Mesothelial cell of epicardium (in vitro differentiated cells): ENCODE measurements around the gene ULK2. TPM values are rescaled to one million over a fixed set of nuclear protein-coding genes. Genes with fewer than 3 reads are reported as not detected.
A peak's percentile ranks its signal among the peaks of the same experiment; 100 is the strongest.
"Not testable (repeated sequence)": the region's sequence is repeated elsewhere in the genome, so short reads cannot be mapped to it uniquely, and the experiment has no call there.

Experiments
- DNase-seq, 2 experiments: peaks; one replicate each; pipeline ENCODE4 v3.0.0; 2021; ENCODE audit warnings: low spot score in 2 of 2; ENCODE audit not compliant: unreplicated experiment in 2 of 2
- H3K27ac Mint-ChIP-seq: 2 replicates; pipeline ENCODE4 v1.8.0; 2021; ENCODE audit warnings: mixed read lengths
- H3K27me3 Mint-ChIP-seq: 2 replicates; pipeline ENCODE4 v1.8.0; 2021; ENCODE audit warnings: low read depth, mixed read lengths
- H3K36me3 Mint-ChIP-seq: 2 replicates; pipeline ENCODE4 v1.8.0; 2021; ENCODE audit warnings: mixed read lengths
- H3K4me1 Mint-ChIP-seq: 2 replicates; pipeline ENCODE4 v1.8.0; 2021; ENCODE audit warnings: mixed read lengths
- H3K4me3 Mint-ChIP-seq: 2 replicates; pipeline ENCODE4 v1.8.0; 2021; ENCODE audit warnings: mild to moderate bottlenecking, moderate library complexity, mixed read lengths
- H3K9me3 Mint-ChIP-seq: 2 replicates; pipeline ENCODE4 v1.8.0; 2021; ENCODE audit warnings: mixed read lengths
- total RNA-seq: library from RNA; stranded (reverse); gene quantifications from 3 replicates; pipeline ENCODE4 v1.2.1, GENCODE V29; 2021
- TF ChIP-seq, protein P1 (sequence below): fragments of 200-600 bp; sonication (generic); IDR thresholded peaks from one replicate; pipeline ENCODE4 v1.5.0; 2021; ENCODE audit warnings: antibody characterized with exemption; ENCODE audit not compliant: unreplicated experiment

Gene ULK2
- total RNA-seq, 1 donor from 2014 or later, result 38.7 TPM

DNA sequence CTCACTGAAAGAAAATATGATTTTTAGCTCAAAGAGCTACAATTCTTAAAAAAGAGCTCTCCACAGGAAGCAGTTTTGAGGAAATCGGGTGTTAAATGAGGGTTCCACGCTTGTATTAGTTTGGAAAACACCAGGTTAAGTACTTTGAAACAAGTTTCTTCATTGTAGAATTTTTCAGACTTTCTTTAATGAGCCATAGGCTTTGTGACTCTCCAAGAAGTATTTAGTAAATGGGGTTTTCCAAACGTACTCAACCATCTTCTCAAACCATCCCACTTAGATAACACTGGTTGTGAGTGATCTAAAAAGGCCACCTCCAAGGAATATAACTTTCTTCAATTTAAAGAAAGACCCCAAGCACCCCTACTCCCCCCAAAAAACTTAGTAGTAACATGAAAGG is 2.7 kb downstream of the ULK2 start:
- Mint-ChIP-seq H3K36me3 (peaks cover 13% of the 10 kb centered on the region), H3K27ac (peak overlapping the region; percentile 75), H3K4me3 (peak overlapping the region; percentile 87), H3K27me3 (no peaks in the 10 kb centered on the region), H3K9me3 (no peaks in the 10 kb centered on the region), H3K4me1 (peaks cover 17% of the 10 kb centered on the region)
- TF ChIP-seq, protein P1, sequence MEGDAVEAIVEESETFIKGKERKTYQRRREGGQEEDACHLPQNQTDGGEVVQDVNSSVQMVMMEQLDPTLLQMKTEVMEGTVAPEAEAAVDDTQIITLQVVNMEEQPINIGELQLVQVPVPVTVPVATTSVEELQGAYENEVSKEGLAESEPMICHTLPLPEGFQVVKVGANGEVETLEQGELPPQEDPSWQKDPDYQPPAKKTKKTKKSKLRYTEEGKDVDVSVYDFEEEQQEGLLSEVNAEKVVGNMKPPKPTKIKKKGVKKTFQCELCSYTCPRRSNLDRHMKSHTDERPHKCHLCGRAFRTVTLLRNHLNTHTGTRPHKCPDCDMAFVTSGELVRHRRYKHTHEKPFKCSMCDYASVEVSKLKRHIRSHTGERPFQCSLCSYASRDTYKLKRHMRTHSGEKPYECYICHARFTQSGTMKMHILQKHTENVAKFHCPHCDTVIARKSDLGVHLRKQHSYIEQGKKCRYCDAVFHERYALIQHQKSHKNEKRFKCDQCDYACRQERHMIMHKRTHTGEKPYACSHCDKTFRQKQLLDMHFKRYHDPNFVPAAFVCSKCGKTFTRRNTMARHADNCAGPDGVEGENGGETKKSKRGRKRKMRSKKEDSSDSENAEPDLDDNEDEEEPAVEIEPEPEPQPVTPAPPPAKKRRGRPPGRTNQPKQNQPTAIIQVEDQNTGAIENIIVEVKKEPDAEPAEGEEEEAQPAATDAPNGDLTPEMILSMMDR, result no peak
- DNase-seq, result no peak

DNA sequence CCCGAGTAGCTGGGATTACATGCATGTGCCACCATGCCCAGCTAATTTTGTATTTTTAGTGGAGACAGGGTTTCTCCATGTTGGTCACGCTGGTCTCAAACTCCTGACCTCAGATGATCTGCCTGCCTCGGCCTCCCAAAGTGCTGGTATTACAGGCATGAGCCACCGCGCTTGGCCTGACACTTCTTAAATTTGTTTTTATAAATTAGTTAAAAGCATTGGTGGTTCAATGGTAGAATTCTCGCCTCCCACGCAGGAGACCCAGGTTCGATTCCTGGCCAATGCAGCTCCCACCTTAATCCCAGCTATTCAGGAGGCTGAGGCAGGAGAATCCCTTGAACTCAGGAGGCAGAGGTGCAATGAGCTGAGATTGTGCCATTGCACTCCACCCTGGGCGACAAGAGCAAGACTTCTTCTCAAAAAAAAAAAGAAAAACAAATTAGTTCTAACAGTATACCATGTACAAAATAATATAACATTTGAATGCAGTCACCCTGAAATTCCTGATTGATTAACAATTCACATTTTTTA is 7.0 kb downstream of the ULK2 start:
- not testable (repeated sequence) for DNase-seq, H3K27me3 Mint-ChIP-seq, H3K9me3 Mint-ChIP-seq, H3K27ac Mint-ChIP-seq, H3K4me3 Mint-ChIP-seq
- Mint-ChIP-seq H3K4me1 (peaks cover 15% of the 10 kb centered on the region), H3K36me3 (peaks cover 24% of the 10 kb centered on the region)

DNA sequence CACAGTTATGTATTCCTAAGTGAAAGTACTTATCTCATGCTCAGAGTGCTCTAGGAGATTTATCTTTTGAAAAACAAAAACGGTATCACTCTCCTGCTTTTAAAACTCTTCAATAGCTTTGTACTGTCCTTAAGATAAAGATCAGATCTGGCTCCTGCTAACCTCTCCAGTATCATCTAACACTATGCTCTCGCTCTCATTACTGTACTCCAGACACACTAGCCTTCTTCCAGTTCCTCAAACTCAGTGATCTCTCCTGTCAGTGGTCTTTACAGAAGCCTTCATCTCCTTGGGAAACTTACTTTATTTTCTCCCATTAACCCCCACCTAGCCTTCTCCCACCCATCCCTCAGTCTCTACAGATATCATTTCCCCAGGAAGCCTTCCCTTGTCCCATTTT is 10.1 kb downstream of the ULK2 start:
- Mint-ChIP-seq H3K27me3 (no peaks in the 10 kb centered on the region), H3K36me3 (peaks cover 25% of the 10 kb centered on the region), H3K9me3 (no peaks in the 10 kb centered on the region), H3K4me3 (no peak overlapping the region), H3K4me1 (peaks cover 7% of the 10 kb centered on the region), H3K27ac (peak overlapping the region; percentile 48)
- TF ChIP-seq, protein P1, result no peak
- no peak for DNase-seq

DNA sequence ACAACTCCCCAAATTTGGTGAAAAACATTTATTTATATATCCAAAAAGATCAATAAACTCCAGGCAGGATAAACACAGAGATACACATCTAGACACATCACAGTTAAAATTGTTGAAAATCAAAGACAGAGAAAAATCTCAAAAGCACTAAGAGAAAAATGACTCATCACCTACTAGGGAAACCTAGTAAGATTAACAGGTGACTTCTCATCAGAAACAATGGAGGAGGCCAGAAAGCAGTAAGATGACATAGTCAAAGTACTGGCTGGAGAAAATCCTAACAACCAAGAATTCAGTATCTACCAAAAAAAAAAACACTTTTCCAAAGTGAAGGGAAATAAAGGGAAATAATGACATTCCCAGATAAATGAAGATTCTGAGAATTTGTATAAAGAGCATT is 33.8 kb downstream of the ULK2 start:
- no peak for DNase-seq
- H3K27ac Mint-ChIP-seq, result no peak overlapping the region
- H3K27me3 Mint-ChIP-seq, result no peaks in the 10 kb centered on the region
- TF ChIP-seq, protein P1, result no peak
- peaks cover 8% of the 10 kb centered on the region for H3K9me3 Mint-ChIP-seq
- H3K4me1 Mint-ChIP-seq, result no peaks in the 10 kb centered on the region
- H3K4me3 Mint-ChIP-seq, result no peak overlapping the region
- peaks cover 31% of the 10 kb centered on the region for H3K36me3 Mint-ChIP-seq

DNA sequence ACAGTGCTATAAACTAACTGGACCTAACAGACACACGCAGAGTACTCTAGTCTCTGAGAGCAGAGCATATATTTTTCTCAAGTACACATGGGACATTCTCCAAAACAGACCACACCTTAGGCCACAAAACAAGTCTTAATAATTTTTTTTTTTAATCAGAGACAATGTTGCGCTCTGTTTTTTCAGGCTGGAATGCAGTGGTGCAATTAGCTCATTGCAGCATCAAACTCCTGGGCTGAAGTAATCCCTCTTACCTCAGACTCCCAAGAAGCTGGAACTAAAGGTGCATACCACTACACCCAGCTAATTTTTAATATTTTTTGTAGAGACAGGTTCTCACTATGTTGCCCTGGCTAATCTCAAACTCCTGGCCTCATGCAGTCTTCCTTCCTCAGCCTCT is 37.7 kb downstream of the ULK2 start:
- no peak for DNase-seq
- Mint-ChIP-seq H3K27me3 (no peaks in the 10 kb centered on the region), H3K27ac (no peak overlapping the region), H3K36me3 (peaks cover 33% of the 10 kb centered on the region), H3K9me3 (peaks cover 8% of the 10 kb centered on the region), H3K4me1 (no peaks in the 10 kb centered on the region), H3K4me3 (no peak overlapping the region)
- TF ChIP-seq, protein P1, result no peak

DNA sequence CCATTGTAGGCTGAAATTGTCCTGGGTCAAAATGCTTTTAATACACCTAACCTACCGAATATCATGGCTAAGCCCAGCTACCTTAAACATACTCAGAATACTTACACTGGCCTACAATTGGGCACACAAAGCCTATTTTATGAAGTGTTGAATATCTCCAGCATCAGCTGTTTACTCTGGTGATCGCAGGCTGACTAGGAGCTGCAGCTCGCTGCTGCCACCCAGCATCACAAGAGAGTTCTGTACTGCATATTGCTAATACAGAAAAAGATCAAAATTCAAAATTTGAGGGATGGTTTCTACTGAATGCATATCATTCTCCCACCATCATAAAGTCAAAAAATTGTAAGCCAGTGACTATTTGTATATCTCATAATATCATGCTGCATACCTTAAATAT is 55.3 kb downstream of the ULK2 start:
- Mint-ChIP-seq H3K9me3 (no peaks in the 10 kb centered on the region), H3K27me3 (no peaks in the 10 kb centered on the region), H3K27ac (no peak overlapping the region), H3K4me1 (no peaks in the 10 kb centered on the region), H3K4me3 (no peak overlapping the region), H3K36me3 (peaks cover 46% of the 10 kb centered on the region)
- DNase-seq, result no peak
- TF ChIP-seq, protein P1, result no peak
